Ishikawa (cell line): ENCODE measurements around the gene GPX4.

Source experiments
- CEBPB ChIP-seq: IDR thresholded peaks from 2 replicates; pipeline ENCODE4 v1.6.1; 2012
- CREB1 ChIP-seq: IDR thresholded peaks from 2 replicates; pipeline ENCODE4 v1.6.1; 2012; ENCODE audit warnings: low read depth
- EGR1 ChIP-seq: IDR thresholded peaks from 2 replicates; pipeline ENCODE4 v1.6.1; 2012
- EP300 ChIP-seq: IDR thresholded peaks from 2 replicates; pipeline ENCODE4 v1.6.1; 2012; ENCODE audit warnings: borderline replicate concordance
- FOXM1 ChIP-seq: IDR thresholded peaks from 2 replicates; pipeline ENCODE4 v1.6.1; 2012; ENCODE audit warnings: low read depth, borderline replicate concordance
- NFIC ChIP-seq: IDR thresholded peaks from 2 replicates; pipeline ENCODE4 v1.6.1; 2012
- RAD21 ChIP-seq: IDR thresholded peaks from 2 replicates; pipeline ENCODE4 v1.6.1; 2012; ENCODE audit warnings: low read depth
- REST ChIP-seq: IDR thresholded peaks from 2 replicates; pipeline ENCODE4 v1.6.1; 2012; ENCODE audit warnings: low read depth, mild to moderate bottlenecking
- TAF1 ChIP-seq: IDR thresholded peaks from 2 replicates; pipeline ENCODE4 v1.6.1; 2012; ENCODE audit warnings: low read depth, mild to moderate bottlenecking
- TCF12 ChIP-seq: IDR thresholded peaks from 2 replicates; pipeline ENCODE4 v1.6.1; 2012; ENCODE audit warnings: low read depth
- TEAD4 ChIP-seq: IDR thresholded peaks from 2 replicates; pipeline ENCODE4 v1.6.1; 2012
- USF1 ChIP-seq: IDR thresholded peaks from 2 replicates; pipeline ENCODE4 v1.6.1; 2012
- YY1 ChIP-seq: IDR thresholded peaks from 2 replicates; pipeline ENCODE4 v1.6.1; 2012; ENCODE audit warnings: low read depth
- ZBTB7A ChIP-seq: IDR thresholded peaks from 2 replicates; pipeline ENCODE4 v1.6.1; 2012; ENCODE audit warnings: low read depth
- TF ChIP-seq, protein P1 (sequence below): IDR thresholded peaks from 2 replicates; pipeline ENCODE4 v1.6.1; 2012

The GPX4 gene

GRCh38 chr19:1110809-1111640 is 7.2 kb downstream of the GPX4 start:
- no peak for TF ChIP-seq ZBTB7A
- no peak for TF ChIP-seq FOXM1
- TF ChIP-seq TCF12, result no peak
- no peak for TF ChIP-seq REST
- TF ChIP-seq EP300, result no peak
- TF ChIP-seq NFIC, result no peak
- TF ChIP-seq TEAD4, result no peak
- TF ChIP-seq TAF1, result no peak
- TF ChIP-seq EGR1, result no peak
- no peak for TF ChIP-seq CREB1
- no peak for TF ChIP-seq RAD21
- TF ChIP-seq, protein P1, sequence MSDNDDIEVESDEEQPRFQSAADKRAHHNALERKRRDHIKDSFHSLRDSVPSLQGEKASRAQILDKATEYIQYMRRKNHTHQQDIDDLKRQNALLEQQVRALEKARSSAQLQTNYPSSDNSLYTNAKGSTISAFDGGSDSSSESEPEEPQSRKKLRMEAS, result no peak
- no peak for TF ChIP-seq USF1
- no peak for TF ChIP-seq YY1
- TF ChIP-seq CEBPB, result no peak

- TF ChIP-seq EGR1, result no peak
- peak; percentile 78; the same call in 1 of the 2 replicates for TF ChIP-seq ZBTB7A
Observed at GRCh38 chr19:1111641-1112267, 8.0 kb downstream of the GPX4 start.

DNA sequence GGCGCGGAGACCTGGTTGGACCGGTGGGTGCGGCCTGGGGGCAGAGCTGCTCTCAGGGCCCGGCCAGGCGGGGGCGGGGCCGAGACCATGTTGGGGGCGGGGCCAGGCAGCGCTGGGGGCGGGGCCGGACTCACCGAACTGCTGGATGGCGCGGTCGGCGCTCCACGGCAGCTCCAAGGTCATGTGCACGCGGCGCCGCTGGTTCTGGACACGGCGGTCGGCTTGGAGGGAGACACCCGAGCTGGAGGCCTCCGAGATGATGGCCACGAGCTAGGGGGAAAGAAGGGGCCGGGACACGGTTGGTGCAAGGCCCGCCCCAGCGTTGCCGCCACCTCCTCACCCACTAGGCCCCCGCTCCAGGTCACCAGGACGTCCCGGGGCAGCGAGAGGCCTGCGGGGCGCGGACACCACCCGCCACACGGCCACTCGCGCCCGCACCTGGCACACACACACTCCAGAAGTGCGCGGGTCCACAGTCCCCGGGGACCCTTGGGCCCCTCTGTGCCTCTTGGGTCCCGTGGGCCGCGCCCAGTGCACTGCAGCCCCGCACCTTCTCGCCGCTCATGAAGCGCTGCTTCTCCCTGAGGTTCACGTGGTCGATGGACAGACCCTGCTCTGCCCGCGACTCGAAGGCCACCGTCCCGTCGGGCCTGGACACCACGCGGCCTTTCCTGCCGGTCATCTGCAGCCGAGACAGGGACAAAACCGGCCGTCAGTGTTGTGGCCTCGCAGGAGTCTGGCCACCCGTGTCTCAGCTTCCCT is 8.7 kb downstream of the GPX4 start:
- 0 out of 2 replicates have a peak, but pooled peaks have one; percentile 19 for TF ChIP-seq TCF12
- TF ChIP-seq USF1, result peak; percentile 55
- no peak for TF ChIP-seq CEBPB
- TF ChIP-seq, protein P1, result peak; percentile 78

DNA sequence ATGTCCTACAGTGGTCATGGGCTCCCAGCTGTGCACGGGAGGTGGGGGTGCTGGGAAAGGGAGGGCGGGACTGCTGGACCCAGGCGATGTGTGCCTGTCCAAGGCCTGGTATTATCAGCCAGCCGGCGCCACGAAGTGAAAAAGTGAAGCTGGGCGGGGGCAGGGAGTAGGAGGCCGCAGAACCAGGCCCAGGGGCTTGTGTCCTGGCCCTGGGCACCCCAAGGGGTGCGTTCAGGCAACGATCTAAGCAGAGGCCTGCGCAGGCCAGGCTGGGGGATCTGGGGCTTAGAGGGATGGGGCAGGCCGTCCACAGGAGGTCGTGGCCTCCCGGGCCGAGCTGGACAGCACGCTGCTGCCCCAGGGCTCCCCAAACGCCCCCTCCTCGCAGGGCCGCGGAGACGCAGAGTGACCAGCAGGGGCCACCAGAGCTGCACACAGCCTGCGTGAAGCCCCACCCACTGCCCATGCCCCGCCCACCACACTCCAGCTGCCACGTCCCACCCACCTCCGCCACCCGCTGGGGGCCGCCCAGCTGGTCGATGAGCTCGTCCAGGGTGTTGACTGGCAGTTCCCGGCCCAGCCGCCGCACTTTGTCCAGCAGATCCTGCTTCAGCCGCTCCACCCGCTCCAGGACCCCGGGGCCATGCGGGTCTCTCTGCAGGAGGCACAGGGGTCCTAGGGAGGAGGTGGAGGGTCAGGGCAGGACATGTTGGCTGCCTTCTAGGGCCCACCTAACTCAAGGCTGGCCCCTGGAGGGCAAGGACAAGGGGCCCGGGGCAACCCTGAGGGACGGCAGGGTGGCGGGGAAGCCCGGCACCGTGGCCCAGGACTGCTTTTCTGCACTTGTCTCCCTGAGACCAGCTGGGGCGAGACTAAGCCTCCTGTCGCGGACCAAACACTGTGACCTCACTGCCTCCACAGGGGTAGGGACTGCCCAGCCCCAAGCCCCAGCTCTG is 9.5 kb downstream of the GPX4 start:
- TF ChIP-seq EGR1 (peak; percentile 59), EP300 (no peak), ZBTB7A (0 out of 2 replicates have a peak, but pooled peaks have one; percentile 26), TCF12 (no peak), RAD21 (peak; percentile 90), USF1 (no peak), NFIC (peak; percentile 36; the same call in 1 of the 2 replicates), REST (no peak)
